ENCODE results near the gene SCRG1.
A peak's percentile ranks its signal among the peaks of the same experiment; 100 is the strongest.

SCRG1 gene

DNA sequence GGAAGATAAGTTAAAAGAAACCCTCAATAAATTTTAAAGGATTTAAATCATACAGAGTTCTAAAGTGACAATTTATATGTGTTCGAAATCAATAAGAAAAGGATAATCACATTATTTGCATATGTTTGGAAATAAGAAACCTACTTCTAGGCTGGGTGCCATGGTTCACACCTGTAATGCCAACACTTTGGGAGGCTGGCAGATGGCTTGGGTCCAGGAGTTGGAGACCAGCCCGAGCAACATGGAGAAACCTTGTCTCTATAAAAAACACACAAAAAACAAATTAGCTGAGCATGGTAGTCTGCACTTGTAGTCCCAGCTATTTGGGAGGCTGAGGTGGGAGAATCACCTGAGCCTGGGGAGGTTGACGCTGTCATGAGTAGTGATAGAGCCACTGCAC lies 36.2 kb downstream of the SCRG1 start:
- no peak for DNase-seq (ENCODE audit: low spot score)

- DNase-seq (ENCODE audit: low spot score): peak; percentile 29
Measured at GRCh38 chr4:173360587-173361221, 38.2 kb downstream of the SCRG1 start.

DNA sequence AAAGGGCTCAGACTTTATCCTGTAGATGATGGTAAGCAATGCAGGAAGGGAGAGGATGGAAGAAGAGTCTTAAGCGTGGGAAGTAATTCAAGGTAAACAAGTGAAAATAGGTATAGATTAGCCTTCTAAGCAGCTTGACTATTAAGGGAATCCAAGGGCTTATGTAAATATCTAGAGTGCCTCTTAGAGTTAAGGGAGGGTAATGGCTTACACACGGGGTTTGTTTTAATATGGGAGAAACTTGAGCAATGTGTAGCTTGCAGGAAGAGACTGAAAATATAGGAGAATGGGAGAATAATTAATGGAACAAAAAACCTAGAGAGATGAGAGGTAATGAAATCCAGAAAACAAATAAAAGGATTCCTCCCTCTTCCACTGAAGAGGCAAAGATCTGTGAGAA lies 41.0 kb downstream of the SCRG1 start:
- no peak for DNase-seq (ENCODE audit: low spot score)

- DNase-seq (ENCODE audit: low spot score): no peak
Measured at GRCh38 chr4:173347467-173347866, 51.4 kb downstream of the SCRG1 start.

DNA sequence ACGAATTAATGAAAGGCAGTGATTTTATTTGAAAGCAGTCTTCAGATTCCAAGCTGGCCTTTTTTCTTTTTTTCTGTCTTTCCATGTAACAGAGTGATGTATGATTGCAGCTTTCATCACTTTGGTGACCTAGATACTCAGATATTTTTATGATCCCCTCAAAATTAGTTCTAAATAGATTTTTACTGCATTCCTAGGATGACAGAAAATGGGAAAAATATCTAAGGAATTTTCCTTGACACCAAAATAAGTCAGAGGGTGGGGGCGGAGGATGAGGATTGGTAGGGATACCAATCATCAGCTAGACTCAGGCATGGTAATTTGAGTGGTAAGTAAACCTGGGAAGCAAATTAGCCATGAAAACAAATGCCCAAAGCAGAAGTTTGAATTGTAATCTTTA lies 52.8 kb downstream of the SCRG1 start:
- no peak for DNase-seq (ENCODE audit: low spot score)

DNA sequence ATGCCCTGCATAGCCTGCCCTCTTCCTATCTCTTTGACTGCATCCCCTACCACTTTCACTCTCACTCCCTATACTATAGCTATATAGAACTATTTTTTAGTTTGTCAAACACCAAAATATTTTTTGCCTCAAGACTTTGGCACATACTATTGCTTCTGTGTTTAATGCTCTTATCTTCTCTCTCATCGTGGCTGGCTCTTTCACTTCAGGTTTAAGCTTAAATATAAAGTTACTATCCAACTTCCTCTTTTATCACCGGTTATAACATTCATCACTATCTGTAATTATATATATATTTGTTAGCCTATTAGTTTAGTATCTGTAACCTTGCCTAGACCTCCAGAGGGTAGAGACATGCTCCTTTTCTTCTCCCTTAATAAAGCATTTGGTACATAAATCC lies 53.3 kb downstream of the SCRG1 start:
- DNase-seq (ENCODE audit: low spot score): no peak

GRCh38 chr4:173343832-173344397 lies 55.0 kb downstream of the SCRG1 start:
- no peak for DNase-seq (ENCODE audit: low spot score)

- no peak for DNase-seq (ENCODE audit: low spot score)
Measured at GRCh38 chr4:173337463-173337862, 61.5 kb downstream of the SCRG1 start.

- peak; percentile 94 for DNase-seq (ENCODE audit: low spot score)
Measured at GRCh38 chr4:173334891-173335752, 63.8 kb downstream of the SCRG1 start.

All from COLO829 (cell line).